Measurements from ENCODE around the gene TXN2.

Gene TXN2

DNA sequence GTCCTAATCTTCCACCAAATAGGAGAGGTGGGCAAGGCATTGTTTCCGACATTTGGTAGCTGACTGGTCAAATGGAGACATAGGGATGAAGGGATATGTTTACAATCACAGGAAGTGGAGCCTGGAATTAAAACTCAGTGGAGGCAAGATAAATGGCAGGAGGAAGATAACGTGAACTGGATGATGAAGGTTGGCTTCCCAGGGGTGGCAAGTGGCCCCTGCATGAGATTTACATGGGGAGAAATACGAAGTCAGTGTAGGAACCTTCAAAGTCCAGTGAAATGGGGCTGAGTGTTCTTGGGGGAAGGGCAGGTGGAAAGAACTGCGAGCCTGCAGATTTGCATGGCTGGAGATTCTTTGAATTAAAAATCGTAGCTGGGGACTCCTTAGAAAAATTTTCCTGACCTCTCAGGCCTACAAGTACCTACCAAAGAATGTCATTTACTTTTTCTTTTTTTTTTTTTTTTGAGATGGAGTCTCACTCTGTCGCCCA lies 26.1 kb upstream of the TXN2 start:
- no peak for DNase-seq (ENCODE audit: low read depth in 1 of 2, low spot score in 1 of 2)
- Histone ChIP-seq H3K27me3 (ENCODE audit: insufficient read depth, poor library complexity, severe bottlenecking) (no peaks in the 10 kb centered on the region), H3K4me3 (replicated peaks; ENCODE audit: insufficient read depth, low read length) (no peak overlapping the region), H3K27ac (replicated peaks) (peak overlapping the region; percentile 41; the same call in 1 of the 2 replicates)
- TF ChIP-seq, protein P1, sequence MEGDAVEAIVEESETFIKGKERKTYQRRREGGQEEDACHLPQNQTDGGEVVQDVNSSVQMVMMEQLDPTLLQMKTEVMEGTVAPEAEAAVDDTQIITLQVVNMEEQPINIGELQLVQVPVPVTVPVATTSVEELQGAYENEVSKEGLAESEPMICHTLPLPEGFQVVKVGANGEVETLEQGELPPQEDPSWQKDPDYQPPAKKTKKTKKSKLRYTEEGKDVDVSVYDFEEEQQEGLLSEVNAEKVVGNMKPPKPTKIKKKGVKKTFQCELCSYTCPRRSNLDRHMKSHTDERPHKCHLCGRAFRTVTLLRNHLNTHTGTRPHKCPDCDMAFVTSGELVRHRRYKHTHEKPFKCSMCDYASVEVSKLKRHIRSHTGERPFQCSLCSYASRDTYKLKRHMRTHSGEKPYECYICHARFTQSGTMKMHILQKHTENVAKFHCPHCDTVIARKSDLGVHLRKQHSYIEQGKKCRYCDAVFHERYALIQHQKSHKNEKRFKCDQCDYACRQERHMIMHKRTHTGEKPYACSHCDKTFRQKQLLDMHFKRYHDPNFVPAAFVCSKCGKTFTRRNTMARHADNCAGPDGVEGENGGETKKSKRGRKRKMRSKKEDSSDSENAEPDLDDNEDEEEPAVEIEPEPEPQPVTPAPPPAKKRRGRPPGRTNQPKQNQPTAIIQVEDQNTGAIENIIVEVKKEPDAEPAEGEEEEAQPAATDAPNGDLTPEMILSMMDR (IDR thresholded peaks at IDR 0.05; ENCODE audit: insufficient read depth, low read length), result no peak
- TF ChIP-seq SPI1 (IDR thresholded peaks at IDR 0.05; ENCODE audit: borderline replicate concordance, low read depth), result no peak
- no peak for TF ChIP-seq POLR2AphosphoS5 (IDR thresholded peaks at IDR 0.05; ENCODE audit: low read depth)
- no peak for TF ChIP-seq GABPA (IDR thresholded peaks at IDR 0.05; ENCODE audit: low read depth)
- TF ChIP-seq, protein P2, sequence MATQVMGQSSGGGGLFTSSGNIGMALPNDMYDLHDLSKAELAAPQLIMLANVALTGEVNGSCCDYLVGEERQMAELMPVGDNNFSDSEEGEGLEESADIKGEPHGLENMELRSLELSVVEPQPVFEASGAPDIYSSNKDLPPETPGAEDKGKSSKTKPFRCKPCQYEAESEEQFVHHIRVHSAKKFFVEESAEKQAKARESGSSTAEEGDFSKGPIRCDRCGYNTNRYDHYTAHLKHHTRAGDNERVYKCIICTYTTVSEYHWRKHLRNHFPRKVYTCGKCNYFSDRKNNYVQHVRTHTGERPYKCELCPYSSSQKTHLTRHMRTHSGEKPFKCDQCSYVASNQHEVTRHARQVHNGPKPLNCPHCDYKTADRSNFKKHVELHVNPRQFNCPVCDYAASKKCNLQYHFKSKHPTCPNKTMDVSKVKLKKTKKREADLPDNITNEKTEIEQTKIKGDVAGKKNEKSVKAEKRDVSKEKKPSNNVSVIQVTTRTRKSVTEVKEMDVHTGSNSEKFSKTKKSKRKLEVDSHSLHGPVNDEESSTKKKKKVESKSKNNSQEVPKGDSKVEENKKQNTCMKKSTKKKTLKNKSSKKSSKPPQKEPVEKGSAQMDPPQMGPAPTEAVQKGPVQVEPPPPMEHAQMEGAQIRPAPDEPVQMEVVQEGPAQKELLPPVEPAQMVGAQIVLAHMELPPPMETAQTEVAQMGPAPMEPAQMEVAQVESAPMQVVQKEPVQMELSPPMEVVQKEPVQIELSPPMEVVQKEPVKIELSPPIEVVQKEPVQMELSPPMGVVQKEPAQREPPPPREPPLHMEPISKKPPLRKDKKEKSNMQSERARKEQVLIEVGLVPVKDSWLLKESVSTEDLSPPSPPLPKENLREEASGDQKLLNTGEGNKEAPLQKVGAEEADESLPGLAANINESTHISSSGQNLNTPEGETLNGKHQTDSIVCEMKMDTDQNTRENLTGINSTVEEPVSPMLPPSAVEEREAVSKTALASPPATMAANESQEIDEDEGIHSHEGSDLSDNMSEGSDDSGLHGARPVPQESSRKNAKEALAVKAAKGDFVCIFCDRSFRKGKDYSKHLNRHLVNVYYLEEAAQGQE (IDR thresholded peaks at IDR 0.05; ENCODE audit: insufficient replicate concordance, low read depth), result no peak

DNA sequence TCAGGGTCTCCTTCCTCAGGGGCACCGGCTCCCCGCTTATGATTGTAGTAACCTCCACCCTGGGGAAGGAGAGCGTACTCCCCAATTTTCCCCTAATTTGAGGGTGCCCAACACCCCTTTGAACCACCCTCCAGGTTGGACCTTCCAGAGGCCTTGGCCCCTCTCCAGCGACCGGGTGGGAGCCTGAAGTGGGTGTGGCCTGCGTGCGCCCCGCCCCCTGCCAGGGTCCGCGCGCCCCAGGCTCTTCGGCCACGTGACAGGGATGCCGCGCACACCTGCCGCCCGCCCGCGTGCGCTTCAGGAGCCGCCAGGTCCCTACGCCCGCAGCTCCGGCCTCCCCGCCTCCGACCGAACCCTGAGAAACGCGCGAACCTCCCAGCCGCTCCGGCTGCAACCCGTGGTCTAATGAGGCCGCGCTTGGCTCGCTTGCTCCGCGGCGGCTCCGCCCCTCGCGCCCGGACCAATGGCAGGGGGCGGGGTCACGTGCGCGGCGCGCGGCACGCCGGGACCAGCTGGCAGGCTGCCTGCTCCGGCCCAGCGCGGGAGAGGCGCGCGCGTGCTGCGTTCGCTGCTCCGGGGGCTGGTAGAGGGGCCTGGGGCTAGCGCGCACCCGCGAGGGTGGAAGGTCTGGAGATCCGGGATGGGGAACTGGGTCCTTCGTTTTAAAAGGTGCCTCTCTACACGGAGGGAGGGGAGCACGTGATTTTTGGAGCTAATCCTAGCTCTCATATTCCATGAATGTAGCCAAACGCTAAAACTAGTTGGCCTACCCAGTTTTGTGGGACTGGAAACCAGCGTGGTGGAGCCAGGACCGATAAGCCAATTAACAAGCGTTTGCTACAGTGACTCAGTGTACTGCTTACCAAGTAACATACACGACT lies 25.4 kb upstream of the TXN2 start, which contains the start of gene FOXRED2:
FOXRED2 (minus strand) TSS at position 404 of the 881 bp plus-strand sequence. CDS start 618 bp downstream, outside the sequence.
- no peaks in the 10 kb centered on the region for H3K27me3 ChIP-seq (ENCODE audit: insufficient read depth, poor library complexity, severe bottlenecking)
- H3K4me3 ChIP-seq (replicated peaks; ENCODE audit: insufficient read depth, low read length), result peak within 1 kb of the TSS; percentile 60
- peak; percentile 83 to 84 for DNase-seq (ENCODE audit: low read depth in 1 of 2, low spot score in 1 of 2)
- no peak for TF ChIP-seq SPI1 (IDR thresholded peaks at IDR 0.05; ENCODE audit: borderline replicate concordance, low read depth)
- TF ChIP-seq, protein P1 (IDR thresholded peaks at IDR 0.05; ENCODE audit: insufficient read depth, low read length), result no peak
- TF ChIP-seq GABPA (IDR thresholded peaks at IDR 0.05; ENCODE audit: low read depth), result no peak
- TF ChIP-seq POLR2AphosphoS5 (IDR thresholded peaks at IDR 0.05; ENCODE audit: low read depth), result peak; percentile 81
- TF ChIP-seq, protein P2 (IDR thresholded peaks at IDR 0.05; ENCODE audit: insufficient replicate concordance, low read depth), result peak; percentile 53
- peak within 1 kb of the TSS; percentile 41 for H3K27ac ChIP-seq (replicated peaks)

DNA sequence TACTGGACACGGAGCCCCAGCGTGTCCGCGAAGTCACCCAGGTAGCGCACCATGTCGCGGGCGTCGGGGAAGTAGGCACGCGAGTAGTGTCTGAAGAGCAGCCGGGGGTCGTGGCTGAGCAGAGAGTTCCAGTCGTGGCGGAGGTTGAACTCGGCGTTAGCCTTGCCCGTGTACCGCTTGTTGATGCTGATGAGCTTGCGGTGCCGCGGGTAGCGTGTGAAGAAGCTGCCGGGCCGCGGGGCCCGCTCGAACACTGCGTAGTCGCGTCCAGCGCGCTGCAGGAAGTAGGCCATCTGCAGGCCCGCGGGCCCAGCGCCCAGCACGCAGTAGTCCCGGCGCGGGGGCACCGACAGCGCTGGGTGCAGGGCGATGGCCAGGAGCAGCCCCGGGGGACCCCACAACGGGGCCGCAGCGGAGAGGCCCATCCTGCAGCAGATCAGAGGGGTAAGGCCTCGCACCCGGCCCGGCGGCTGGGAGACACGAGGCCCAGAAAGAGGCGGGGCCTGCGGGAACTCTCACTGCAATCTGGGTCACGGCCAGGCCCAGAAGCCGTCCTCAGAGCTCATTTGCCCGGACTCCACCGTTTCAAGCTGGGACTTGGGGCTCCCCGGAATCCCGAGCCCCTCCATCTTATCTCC lies 24.7 kb upstream of the TXN2 start:
- Histone ChIP-seq H3K27me3 (ENCODE audit: insufficient read depth, poor library complexity, severe bottlenecking) (no peaks in the 10 kb centered on the region), H3K4me3 (replicated peaks; ENCODE audit: insufficient read depth, low read length) (peak overlapping the region; percentile 60), H3K27ac (replicated peaks) (peak overlapping the region; percentile 37)
- no peak for DNase-seq (ENCODE audit: low read depth in 1 of 2, low spot score in 1 of 2)
- TF ChIP-seq, protein P1 (IDR thresholded peaks at IDR 0.05; ENCODE audit: insufficient read depth, low read length), result no peak
- TF ChIP-seq, protein P2 (IDR thresholded peaks at IDR 0.05; ENCODE audit: insufficient replicate concordance, low read depth), result no peak
- TF ChIP-seq SPI1 (IDR thresholded peaks at IDR 0.05; ENCODE audit: borderline replicate concordance, low read depth) (no peak), GABPA (IDR thresholded peaks at IDR 0.05; ENCODE audit: low read depth) (no peak), POLR2AphosphoS5 (IDR thresholded peaks at IDR 0.05; ENCODE audit: low read depth) (no peak)

Measured in HL-60 (cell line).